Esophagus muscularis mucosa (tissue), 4 donors: ENCODE measurements around the gene APLNR.

ENCODE experiments used
- EP300 ChIP-seq: sonication (generic); formaldehyde crosslinking; IDR thresholded peaks from one replicate; pipeline ENCODE4 v1.6.1; 2017; ENCODE audit warnings: antibody characterized with exemption
- POLR2A ChIP-seq: fragments of 450-650 bp; IDR thresholded peaks from one replicate; pipeline ENCODE4 v1.6.1; 2017; ENCODE audit warnings: antibody characterized with exemption, moderate library complexity, mild to moderate bottlenecking, low read depth
- TF ChIP-seq, protein P1 (sequence below), 3 experiments: fragments of 200-600 bp in 2 of 3; fragments of 450-650 bp in 1 of 3; sonication (generic) in 2 of 3; IDR thresholded peaks; one replicate each; pipeline ENCODE4 v1.5.1; 2017 to 2019; ENCODE audit warnings: antibody characterized with exemption in 3 of 3, mild to moderate bottlenecking in 2 of 3, moderate library complexity in 1 of 3

DNA sequence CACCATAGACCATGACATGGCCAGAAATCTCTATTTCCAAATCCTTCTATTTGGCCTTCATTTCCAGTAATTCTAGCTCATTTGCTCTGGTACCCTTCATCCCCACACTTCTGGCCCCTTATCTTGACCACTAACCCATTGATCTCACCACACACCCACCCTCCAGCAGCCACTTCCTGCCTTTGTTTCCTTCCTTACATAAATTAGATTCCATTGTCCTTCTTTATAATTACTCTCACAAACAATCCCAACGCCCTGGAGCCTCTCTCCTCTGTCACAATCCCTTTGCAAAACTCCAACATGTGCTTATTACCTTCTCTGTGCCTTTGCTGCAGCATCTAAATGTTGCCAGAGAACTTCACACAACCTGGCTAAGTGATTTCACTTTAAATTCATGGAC is 14.8 kb downstream of the APLNR start:
- TF ChIP-seq, protein P1, sequence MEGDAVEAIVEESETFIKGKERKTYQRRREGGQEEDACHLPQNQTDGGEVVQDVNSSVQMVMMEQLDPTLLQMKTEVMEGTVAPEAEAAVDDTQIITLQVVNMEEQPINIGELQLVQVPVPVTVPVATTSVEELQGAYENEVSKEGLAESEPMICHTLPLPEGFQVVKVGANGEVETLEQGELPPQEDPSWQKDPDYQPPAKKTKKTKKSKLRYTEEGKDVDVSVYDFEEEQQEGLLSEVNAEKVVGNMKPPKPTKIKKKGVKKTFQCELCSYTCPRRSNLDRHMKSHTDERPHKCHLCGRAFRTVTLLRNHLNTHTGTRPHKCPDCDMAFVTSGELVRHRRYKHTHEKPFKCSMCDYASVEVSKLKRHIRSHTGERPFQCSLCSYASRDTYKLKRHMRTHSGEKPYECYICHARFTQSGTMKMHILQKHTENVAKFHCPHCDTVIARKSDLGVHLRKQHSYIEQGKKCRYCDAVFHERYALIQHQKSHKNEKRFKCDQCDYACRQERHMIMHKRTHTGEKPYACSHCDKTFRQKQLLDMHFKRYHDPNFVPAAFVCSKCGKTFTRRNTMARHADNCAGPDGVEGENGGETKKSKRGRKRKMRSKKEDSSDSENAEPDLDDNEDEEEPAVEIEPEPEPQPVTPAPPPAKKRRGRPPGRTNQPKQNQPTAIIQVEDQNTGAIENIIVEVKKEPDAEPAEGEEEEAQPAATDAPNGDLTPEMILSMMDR (IDR thresholded peaks at IDR 0.05) = no peak
- TF ChIP-seq POLR2A (no peak), EP300 (no peak)
